Stimulated activated CD8-positive, alpha-beta memory T cell treated with anti-CD3 and anti-CD28 coated beads, Interleukin-12 subunit alpha, Interleukin-12 subunit beta, amount 100 ng/mL, for 24 hours (primary cell): Measurements from ENCODE around the gene GK.
"Not testable (repeated sequence)": the region's sequence is repeated elsewhere in the genome, so short reads cannot be mapped to it uniquely, and the experiment has no call there.

Experiments used
- DNase-seq: peaks from one replicate; pipeline ENCODE4 v3.0.0-alpha.2; 2020; ENCODE audit errors: extremely low read depth

Gene GK

DNA sequence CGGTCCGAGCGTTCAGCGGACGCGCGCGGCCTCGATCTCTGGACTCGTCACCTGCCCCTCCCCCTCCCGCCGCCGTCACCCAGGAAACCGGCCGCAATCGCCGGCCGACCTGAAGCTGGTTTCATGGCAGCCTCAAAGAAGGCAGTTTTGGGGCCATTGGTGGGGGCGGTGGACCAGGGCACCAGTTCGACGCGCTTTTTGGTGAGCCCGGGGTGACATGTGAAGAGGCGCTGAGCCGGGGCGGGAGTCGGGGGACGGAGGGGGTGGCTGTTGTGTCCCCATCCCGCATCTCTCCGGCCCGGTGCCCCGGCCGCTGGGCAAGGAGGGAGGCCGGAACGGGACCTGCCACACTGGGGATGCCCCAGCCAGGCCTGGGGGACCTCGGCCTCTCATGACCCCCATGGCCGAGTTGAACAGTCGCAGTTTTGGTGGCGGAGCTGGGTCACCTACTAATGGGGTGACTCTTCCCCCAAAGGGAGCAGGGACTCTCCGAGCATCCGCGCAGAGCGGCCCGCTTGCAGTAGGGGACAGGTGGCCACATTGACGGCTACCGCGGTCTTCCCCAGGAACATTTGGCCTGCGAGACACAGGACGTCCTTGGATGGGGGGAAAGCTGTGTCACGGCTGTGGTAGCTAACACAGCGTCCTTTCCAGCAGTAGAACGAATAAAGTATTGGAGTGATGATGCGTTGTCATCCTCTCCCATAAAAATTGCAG lies at the start of gene GK:
Gene GK (plus strand): TSS at position 9 of the 717 bp plus-strand sequence. CDS start 115 bp downstream, at position 124.
- no peak for DNase-seq

DNA sequence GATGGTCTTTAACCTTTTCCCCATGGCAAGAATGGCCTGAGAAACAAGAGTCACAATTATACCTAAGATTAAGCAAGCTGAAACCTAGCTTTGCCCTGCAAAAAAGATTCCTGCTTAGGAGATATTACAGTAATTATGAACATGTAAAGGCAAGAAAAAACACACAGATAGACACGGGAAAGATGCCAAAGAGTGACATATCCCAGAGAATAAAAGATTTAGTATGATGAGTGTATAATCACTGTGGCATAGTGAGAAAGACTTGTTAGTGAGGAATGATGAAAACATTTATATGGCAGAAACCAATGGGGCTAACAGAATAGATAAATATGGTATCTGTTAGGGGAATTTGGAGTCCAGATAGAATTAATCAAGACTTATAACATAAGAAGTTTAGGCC lies 46.1 kb upstream of the GK start:
- no peak for DNase-seq

DNA sequence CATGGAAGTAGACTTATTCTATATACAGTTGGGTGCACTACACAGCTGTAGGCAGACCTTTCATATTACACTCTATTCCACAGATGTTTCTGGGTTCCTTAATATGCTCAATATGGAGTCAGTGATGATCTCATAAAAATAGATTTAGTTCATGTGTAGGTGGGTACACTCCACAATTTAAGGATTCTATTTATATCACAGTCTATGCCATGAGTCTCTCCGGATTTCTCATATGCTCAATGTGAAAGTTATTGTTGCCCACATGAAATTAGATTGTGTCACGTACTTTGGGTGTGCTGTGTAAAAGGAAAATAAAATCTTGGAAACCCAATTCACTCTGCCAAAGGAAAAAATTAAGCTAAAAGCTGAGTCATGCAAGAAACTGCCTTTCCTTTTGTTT lies 43.2 kb upstream of the GK start:
- DNase-seq = no peak

DNA sequence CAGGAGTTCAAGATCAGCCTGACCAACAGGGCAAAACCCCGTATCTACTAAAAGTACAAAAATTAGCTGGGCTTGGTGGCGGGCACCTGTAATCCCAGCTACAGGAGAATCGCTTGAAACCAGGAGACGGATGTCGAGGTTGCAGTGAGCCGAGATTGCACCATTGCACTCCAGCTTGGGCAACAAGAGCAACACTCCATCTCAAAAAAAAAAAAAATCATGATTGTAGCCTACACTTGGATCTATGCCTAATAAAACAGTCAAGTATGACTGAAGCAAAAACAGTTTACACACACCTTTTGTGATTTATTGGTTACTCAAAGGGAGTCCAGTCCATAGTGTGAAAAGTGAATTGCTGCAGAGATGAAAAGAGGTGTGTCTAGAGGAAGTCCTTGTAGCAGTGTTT lies 41.0 kb upstream of the GK start:
- DNase-seq = no peak

DNA sequence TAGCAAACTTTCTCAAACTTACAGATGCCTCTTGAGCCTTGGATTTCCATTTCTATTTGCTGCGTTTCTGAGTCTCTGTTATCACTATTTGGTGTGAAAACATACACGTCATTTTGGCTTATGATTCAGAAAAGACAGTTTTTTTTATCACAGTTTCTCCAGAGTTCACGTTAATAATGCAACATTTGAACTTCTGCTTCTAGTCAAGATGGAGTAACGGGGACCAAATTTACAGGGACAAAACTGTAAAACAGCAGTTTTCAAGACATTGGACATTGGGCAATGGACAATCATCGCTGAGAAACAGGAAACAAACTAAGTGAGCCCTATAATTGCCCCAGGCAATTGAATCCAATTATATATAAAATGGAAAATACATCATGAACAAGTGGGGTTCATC lies 39.5 kb upstream of the GK start:
- no peak for DNase-seq

DNA sequence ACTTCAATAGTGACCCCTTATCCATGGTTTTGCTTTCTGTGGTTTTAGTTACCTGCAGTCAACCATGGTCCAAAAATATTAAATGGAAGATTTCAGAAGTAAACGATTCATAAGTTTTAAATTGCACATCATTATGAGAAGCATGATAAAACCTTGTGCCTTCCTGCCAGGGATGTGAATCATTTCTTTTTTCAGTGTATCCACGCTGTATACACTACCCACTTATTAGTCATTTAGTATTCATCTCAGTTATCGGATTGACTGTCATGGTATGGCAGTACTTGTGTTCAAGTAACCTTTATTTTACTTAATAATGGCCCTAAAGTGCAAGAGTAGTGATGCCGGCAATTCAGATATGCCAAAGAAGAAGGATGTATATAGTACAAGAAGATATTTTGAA lies 38.0 kb upstream of the GK start:
- DNase-seq = no peak

DNA sequence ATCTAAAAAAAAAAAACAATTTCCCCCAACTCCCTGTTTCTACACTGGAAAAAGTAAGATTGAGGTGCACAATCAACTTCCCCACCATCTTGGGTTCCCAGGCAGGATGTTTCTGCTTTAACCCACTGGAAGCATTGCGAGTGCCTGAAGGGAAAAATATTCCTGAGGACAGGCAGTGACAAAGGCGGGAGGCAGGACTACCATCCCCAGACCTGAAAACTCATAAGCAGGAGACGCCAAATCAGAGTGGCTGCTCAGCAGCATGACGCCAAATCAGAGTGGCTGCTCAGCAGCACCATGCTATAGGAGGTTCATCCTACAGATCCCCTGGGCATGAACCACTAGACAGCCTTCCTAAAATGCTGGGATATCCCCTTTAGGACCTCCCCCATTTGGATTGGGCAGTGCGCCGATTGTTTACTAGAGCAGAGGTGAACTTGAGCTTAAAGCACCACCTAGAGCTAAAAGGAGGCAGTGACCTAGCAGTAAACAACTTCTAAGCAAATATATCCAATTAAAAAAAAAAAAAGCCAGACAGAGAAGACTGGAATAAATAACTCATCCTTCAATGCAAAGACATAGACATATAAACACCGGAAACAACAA lies 35.0 kb upstream of the GK start:
- no peak for DNase-seq

DNA sequence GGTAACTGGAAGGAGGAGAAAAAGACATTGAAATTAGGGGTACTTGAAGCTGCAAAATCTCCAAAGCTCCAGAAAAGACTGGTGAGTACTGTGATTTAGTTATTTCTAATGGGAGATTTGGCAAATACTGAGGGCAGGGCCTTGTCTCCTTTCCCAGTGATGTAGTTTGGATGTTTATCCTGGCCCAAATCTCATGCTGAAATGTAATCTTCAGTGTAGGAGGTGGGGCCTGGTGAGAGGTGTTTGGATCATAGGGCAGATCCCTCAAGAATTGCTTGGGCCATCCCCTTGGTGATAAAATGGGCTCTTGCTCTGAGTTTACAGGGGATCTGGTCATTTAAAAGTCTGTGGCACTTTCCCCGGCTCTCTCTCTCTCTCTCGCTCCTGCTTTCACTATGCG lies 33.1 kb upstream of the GK start:
- DNase-seq = no peak

DNA sequence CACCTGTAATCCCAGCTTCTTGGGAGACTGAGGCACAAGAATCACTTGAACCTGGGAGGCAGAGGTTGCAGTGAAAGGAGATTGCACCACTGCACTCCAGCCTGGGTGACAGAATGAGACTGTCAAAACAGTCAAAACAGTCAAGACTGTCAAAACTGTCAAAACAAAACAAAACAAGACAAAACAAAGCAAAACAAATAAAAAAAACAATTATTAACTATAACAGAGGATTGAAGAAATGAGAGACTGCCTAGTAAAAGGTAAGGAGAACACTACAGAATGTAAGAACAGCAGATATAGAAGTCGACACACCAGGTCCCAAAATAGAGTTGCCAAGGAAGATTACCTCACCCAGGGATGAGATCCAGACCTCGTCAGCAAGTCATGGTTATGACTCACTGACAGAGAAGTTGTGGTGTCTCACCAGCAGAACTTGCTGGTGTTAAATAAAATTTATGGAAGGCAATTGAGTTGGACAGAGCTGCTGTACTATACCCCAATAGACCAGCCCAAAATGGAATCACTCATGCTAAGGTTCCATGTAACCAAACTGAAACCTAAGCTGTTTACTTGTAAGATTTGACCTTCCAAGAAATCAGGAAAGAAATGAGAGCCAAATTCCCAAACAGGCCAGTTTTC lies 32.1 kb upstream of the GK start:
- no peak for DNase-seq

DNA sequence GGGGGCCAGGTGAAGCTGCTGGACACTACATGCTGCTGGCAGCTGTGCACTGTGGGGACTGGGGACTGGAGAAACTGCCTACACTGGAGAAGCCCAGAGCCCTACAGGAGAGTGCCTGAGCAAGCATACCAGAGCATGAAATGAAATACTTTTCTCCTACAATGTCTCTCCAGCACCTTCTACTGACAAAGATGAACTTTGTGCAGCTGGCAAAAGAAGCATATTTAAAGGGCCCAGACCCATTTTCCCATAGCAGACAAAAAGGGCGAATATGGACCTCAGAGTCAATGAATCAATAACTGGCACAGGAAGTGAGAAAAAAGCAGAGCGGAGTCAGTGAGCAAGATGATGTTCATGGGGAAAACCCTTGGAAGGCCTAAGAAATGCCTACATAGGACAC lies 30.9 kb upstream of the GK start:
- no peak for DNase-seq

DNA sequence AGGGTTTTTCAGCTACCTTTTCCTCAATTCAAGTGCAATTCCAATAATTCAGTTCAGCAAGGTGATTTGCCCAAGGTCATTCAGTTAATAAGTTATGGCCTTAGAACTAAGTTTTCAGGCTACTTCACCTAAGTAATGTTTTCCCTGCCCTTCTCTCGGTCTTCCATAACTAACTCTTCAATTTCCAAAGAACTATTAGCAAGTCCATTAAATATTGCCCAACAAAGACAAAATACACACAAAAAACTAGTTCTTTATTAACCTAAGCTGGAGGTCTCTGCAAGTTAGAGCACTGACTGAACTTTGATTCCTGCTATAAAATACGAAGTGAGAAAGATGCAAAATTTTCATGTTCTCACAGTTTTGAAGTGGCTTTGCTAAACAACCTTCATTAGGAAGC lies 26.8 kb upstream of the GK start:
- no peak for DNase-seq

DNA sequence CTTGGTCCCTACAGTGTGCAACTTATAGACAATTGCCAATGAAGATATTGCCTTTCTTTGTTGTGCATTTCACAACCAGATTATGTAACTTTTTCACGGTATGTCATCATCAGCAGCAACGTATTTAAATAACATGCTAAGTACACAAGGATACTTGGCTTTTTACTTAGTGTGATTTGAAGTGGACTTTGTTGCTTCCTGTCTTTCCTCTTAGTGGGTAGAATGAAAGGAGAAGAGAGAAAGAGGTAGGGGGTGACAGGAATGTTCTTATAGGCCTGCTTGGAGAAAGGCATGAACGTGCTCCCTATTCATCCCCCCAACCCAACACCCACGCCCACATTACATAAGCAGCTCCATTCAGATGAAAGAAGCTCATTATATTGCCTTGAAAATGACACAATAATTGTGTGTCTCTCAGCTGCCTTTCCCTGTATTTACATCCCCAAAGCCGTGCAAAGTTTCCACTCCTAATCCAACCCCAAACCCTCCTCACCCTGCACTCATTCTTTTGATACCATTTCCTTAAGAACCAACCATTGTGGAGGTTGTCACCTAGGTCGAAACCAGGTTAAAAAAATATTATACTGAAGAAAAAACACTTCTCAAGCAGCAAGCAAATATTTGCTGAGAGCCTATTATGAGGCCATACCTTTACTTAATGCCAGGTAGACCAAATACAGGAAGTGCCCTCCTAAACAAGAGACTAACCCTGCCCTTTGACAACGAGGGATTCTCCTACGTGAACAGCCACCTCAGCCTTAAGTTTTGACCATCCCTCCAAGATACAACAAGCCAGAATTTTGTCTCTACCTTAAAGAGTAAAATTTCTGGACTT lies 25.2 kb upstream of the GK start:
- DNase-seq = no peak

DNA sequence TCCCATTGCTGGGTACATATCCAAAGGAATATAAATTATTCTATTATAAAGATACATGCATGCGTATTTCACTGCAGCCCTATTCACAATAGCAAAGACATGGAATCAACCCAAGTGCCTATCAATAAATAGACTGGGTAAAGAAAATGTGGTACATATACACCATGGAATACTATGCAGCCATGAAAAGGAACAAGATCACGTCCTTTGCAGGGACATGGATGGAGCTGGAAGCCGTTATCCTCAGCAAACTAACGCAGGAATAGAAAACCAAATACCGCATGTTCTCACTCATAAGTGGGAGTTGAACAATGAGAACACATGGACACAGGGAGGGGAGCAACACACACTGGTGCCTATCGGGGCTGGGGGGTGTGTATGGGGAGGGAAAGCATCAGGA lies 19.2 kb upstream of the GK start:
- not testable (repeated sequence) for DNase-seq

DNA sequence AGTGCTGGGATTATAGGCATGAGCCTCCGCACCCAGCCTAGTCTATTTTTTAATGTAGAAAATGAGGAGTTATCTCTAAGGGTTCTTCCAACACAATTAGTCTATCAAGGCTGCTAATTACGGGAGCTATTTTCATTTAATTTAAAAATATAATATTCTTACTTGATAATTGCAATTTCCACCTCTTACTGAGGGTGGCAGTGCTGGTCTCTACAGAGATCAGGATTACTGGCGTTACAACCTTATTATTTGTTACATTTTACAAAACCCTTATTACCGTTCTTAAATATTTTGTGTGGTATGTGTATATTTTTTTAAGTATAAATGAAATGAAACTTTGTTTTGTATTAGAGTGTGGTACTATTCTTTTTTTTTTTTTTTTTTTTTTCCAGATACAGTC lies 17.6 kb upstream of the GK start:
- DNase-seq = no peak

DNA sequence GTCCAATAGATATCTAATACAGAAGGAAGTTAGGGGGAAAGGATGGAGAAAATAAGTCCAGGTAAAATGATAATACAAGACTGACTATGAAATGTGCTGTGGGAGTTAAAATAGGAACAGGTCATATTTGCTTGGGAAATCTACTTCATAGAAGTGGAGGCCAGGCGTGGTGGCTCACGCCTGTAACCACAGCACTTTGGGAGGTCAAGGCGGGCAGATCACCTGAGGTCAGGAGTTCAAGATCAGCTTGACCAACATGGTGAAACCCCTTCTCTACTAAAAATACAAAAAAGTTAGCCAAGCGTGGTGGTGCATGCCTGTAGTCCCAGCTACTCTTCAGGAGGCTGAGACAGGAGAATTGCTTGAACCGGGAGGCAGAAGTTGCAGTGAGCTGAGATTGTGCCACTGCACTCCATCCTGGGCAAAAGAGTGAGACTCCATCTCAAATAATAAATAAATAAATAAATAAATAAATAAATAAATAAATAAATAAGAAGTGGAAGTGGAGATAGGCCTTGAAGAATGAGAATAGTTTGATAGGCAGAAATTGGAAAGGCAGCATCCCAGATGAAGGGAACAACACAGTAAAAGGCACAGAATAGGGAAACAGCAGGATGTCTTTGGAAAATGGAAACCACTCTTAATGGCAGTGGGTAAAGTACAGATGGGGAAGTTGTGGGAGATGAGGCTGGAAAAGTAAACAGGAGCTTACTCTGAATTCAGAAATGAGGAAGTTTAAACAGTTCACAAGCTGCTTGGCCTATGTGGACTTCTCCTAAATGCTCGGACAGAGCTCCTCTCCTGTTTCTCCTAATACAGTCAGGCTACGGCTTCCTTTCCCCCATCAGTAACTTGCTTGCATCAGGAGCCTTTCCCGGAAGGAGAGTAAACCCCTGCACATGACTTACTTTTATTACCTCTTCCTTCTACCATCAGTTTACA lies 15.1 kb upstream of the GK start:
- DNase-seq = no peak

DNA sequence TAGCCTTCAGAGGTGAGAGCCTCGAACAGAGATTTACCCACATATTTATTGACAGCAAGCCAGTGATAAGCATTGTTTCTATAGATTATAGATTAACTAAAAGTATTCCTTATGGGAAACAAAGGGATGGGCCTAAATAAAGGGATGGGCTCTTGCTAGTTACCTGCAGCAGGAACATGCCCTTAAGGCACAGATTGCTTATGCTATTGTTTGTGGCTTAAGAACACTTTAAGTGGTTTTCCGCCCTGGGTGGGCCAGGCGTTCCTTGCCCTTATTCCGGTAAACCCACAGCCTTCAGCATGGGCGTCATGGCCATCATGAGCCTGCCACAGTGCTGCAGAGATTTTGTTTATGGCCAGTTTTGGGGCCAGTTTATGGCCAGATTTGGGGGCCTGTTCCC lies 13.5 kb upstream of the GK start:
- not testable (repeated sequence) for DNase-seq

DNA sequence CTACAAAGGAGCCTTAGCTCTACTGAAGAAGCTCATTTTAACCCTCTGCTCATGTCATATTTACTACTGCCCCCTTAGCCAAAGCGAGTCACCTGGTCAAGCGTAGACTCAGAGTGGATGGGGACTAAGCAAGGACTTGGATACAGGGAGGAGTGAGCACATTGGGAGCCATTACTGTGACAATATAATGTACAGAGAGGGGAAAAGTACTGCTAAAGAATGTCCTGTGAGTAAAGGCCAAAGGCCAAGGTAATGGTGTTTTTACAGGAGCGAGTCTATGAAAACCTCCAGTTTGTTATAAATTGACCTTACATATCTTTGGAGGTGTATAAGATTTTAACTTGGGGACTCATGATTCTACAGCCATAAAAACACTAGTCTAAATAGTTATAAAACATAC lies 10.6 kb upstream of the GK start:
- no peak for DNase-seq

DNA sequence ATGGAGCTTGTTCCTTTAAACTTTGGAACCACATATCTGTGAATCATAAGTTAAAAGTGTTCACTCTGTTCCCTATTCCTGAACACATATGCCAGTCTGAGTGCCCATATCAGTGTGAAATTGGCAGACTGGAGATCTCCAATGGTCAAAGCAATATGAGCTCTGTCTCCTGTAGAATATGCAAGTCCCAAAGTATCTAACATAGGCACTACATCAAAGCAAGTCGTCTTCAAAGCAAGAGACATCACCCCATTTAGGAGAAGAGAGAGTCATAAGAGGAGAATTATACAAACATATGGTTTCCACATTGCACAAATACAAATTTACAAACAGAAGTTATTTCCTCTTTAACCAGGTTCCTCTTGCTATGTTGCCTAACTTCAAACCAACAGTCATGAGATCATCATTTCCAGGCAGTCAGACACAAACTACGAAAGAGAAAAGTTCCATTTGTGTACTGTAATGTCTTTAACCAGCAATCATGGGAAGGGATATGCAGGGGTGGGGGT lies 9.9 kb upstream of the GK start:
- DNase-seq = no peak

DNA sequence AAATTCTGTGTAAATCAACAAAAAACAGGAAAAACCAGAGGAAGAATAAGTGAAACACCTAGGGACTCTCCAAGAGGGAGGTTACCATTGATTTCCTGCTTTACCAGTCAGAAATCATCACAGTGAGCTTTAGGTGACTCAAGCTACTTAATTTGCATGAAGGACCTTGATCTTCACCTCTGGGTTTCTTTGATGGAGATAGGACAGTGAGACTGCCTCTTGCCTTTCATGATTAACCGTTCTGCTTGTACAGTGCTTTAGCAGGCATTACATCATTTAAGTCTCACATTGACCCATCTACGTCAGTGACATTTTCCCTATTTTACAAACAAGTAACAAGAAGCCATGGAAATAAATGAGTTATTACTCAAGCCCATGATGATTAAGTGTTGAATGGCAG lies 3.4 kb upstream of the GK start:
- no peak for DNase-seq

DNA sequence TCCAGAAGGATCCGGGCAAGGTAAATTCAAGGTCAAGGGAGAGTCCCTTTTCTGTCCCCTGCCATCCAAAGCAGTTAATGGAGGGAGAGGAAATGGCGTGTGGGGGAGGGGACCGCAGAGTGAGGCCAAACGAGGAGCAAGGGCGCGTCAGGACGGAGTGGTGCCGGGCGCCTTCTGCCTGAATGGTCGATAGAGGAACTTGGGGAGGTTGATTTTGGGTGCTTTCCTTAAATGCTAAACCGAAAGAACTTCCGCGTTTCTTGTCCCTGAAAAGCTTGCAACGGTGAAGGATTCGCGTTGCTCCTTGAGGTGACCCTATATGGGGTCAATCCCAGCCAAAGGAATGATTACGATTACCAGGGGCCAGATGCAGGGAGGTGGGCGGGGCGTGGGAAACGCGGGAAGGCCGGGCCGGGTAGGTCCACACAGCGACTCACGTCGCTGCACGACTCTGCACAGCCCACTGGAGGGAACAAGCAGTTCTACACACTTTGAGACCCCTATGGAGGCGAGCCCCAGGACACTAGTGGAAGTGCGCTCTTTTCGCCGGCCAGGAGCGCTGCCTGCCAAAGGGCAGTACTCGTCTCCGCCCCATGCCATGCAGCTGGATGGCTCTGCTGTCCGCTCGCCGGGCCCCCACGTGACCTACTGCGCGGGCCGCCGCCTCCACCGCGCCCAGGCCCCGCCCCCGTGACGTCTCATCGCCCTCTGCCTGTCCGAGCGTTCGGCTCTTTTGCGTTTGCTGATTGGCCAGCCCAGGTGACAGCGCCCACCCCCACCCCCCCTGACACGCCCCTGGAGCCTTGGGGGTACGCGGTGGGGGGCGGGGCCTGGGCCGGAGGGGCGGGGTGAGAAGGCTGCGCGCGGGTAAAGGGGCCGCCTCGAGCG lies 452 bp upstream of the GK start:
- DNase-seq = peak; percentile 74
